GM12878 (cell line): ENCODE data around the gene SRD5A1. TPM values are rescaled to one million over a fixed set of nuclear protein-coding genes. Genes with fewer than 3 reads are reported as not detected.

Experiments
- ATAC-seq: fragments of 200-7000 bp; cut with Tn5 transposase; 3 replicates; pipeline ENCODE4 v1.9.1; 2020; ENCODE audit warnings: mild to moderate bottlenecking, moderate library complexity
- BruUV-seq: library from RNA; stranded (reverse); fragments of 400-500 nt; replicated peaks from 2 replicates; lab custom pipeline; 2021; lab: Mats Ljungman, UMichigan
- CTCF ChIA-PET: fragments of 300-600 bp; sonication (Branson Sonifier 250); formaldehyde crosslinking; extraction: SDS; loops from one replicate; lab custom pipeline; 2021; ENCODE audit warnings: inconsistent platforms; lab: Yijun Ruan, JAX
- POLR2A ChIA-PET: fragments of 350-600 bp; formaldehyde crosslinking; extraction: SDS; loops from one replicate; lab custom pipeline; 2021; ENCODE audit warnings: inconsistent platforms; lab: Charles Lee
- RAD21 ChIA-PET: fragments of 300-600 bp; sonication (Branson Sonifier 250); formaldehyde crosslinking; loops from one replicate; lab custom pipeline; 2023; ENCODE audit warnings: antibody characterized with exemption; ENCODE audit not compliant: unreplicated experiment; lab: Charles Lee
- SMC1A ChIA-PET: fragments of 300-600 bp; sonication (Branson Sonifier 250); formaldehyde crosslinking; loops from one replicate; lab custom pipeline; 2023; ENCODE audit not compliant: unreplicated experiment, uncharacterized antibody; lab: Charles Lee
- DNase-seq: peaks from one replicate; pipeline ENCODE4 v3.0.0-alpha.2; 2011; ENCODE audit warnings: low read depth, low spot score
- FAIRE-seq: peaks from 3 replicates; lab custom pipeline; 2011; peaks lifted over from hg19 to GRCh38; lab: Jason Lieb, UNC
- H2AFZ ChIP-seq: 2 replicates; pipeline ENCODE4 v1.6.0; 2011; ENCODE audit warnings: low read depth, low read length, control low read depth; ENCODE audit not compliant: control insufficient read depth
- H3K27ac ChIP-seq: 2 replicates; pipeline ENCODE4 v1.5.1; 2011; ENCODE audit warnings: control low read depth; ENCODE audit not compliant: control insufficient read depth, insufficient read depth
- H3K27me3 ChIP-seq, 2 experiments: replicated peaks in 1 of 2; 2 replicates each; pipeline versions ENCODE4 v1.6.0 to v1.6.1; 2011; ENCODE audit warnings: low read length in 1 of 2; ENCODE audit not compliant: control insufficient read depth in 2 of 2, insufficient read depth in 2 of 2
- H3K36me3 ChIP-seq, 2 experiments: 2 replicates each; pipeline ENCODE4 v1.5.1; 2011; ENCODE audit warnings: low read length in 1 of 2; ENCODE audit not compliant: control insufficient read depth in 2 of 2, insufficient read depth in 2 of 2
- H3K4me1 ChIP-seq: 2 replicates; pipeline ENCODE4 v1.6.1; 2011; ENCODE audit warnings: mild to moderate bottlenecking, low read length, moderate library complexity, mixed read lengths; ENCODE audit not compliant: control insufficient read depth, insufficient read depth
- H3K4me2 ChIP-seq: 2 replicates; pipeline ENCODE4 v1.6.0; 2011; ENCODE audit warnings: control low read depth; ENCODE audit not compliant: control insufficient read depth, insufficient read depth
- H3K4me3 ChIP-seq: fragments of 200-600 bp; sonication (generic); 2 replicates; pipeline ENCODE4 v1.5.1; 2016
- H3K79me2 ChIP-seq: 2 replicates; pipeline ENCODE4 v1.6.0; 2011; ENCODE audit warnings: low read length; ENCODE audit not compliant: control insufficient read depth, insufficient read depth
- H3K9ac ChIP-seq: 2 replicates; pipeline ENCODE4 v1.8.0; 2011; ENCODE audit warnings: low read length, control low read depth, mixed read lengths; ENCODE audit not compliant: control insufficient read depth, insufficient read depth
- H3K9me3 ChIP-seq: replicated peaks from 3 replicates; pipeline ENCODE4 v1.5.1; 2011; ENCODE audit warnings: mild to moderate bottlenecking, low read length; ENCODE audit not compliant: control insufficient read depth, insufficient read depth
- H4K20me1 ChIP-seq: 2 replicates; pipeline ENCODE4 v1.6.0; 2011; ENCODE audit not compliant: control insufficient read depth, insufficient read depth
- BCL3 ChIP-seq: IDR thresholded peaks from 2 replicates; pipeline ENCODE4 v1.6.1; 2011; ENCODE audit warnings: borderline replicate concordance, low read depth, mild to moderate bottlenecking, moderate library complexity, low read length; ENCODE audit not compliant: insufficient read depth, poor library complexity, severe bottlenecking
- EP300 ChIP-seq, 2 experiments: fragments of 150-350 bp in 1 of 2; IDR thresholded peaks; 2 replicates each; pipeline ENCODE4 v1.6.1; 2011 to 2012; ENCODE audit warnings: low read depth in 2 of 2, low read length in 2 of 2, borderline replicate concordance in 1 of 2, improper control_type of control experiment in 1 of 2, inconsistent platforms in 1 of 2; ENCODE audit not compliant: control insufficient read depth in 1 of 2
- IKZF1 ChIP-seq: fragments of 450-650 bp; conservative IDR thresholded peaks from 2 replicates; pipeline ENCODE4 v1.6.1; 2017; ENCODE audit warnings: antibody characterized with exemption, mild to moderate bottlenecking
- MEF2A ChIP-seq: IDR thresholded peaks from 2 replicates; pipeline ENCODE4 v1.6.1; 2011; ENCODE audit warnings: low read depth, mild to moderate bottlenecking, low read length, moderate library complexity; ENCODE audit not compliant: insufficient read depth
- PKNOX1 ChIP-seq: fragments of 450-650 bp; IDR thresholded peaks from 2 replicates; pipeline ENCODE4 v1.6.1; 2016; ENCODE audit warnings: mild to moderate bottlenecking
- STAT1 ChIP-seq: fragments of 450-650 bp; conservative IDR thresholded peaks from 2 replicates; pipeline ENCODE4 v1.6.1; 2014; ENCODE audit warnings: antibody characterized with exemption, mild to moderate bottlenecking
- YBX1 ChIP-seq: fragments of 450-650 bp; IDR thresholded peaks from 2 replicates; pipeline ENCODE4 v1.6.1; 2016; ENCODE audit warnings: antibody characterized with exemption
- ZNF687 ChIP-seq: fragments of 450-650 bp; IDR thresholded peaks from 2 replicates; pipeline ENCODE4 v1.6.1; 2017; ENCODE audit warnings: mild to moderate bottlenecking, moderate library complexity
- WGBS: methylation state at CpG from one replicate; pipeline ENCODE4 v1.1.6; 2016; ENCODE audit warnings: low lambda C conversion rate; ENCODE audit not compliant: insufficient replicate concordance, insufficient coverage; ENCODE audit errors: missing lambda C conversion rate; 5-methylcytosine and 5-hydroxymethylcytosine counted together
- in situ Hi-C: fragments of 300-500 bp; cut with MboI; formaldehyde crosslinking; loops from 9 replicates; pipeline ENCODE4 v1.14.3; 2018; ENCODE audit warnings: mixed read lengths
- intact Hi-C: fragments of 100-400 bp; cut with micrococcal nuclease; formaldehyde crosslinking; loops from one replicate; pipeline ENCODE4 v1.14.2; 2022; ENCODE audit not compliant: unreplicated experiment
- polyA plus RNA-seq, 11 experiments: library from polyadenylated mRNA; depleted of rRNA in 4 of 11; unstranded in 6 of 11; stranded (reverse) in 5 of 11; fragments of >200 nt; fragmentation: Nextera tagmentation in 4 of 11; fragmentation: Illumina TruSeq in 1 of 11; extraction: Ambion mirVana in 4 of 11; extraction: Trizol in 1 of 11; gene quantifications; 1 replicate in 1 of 11; 2 replicates in 10 of 11; pipeline versions ENCODE4 v1.2.1 to v1.2.3, GENCODE V29; 2011 to 2016; ENCODE audit warnings: inconsistent platforms in 2 of 11, missing spikeins in 2 of 11, low read depth in 1 of 11
- total RNA-seq, 4 experiments: library from RNA; depleted of rRNA in 3 of 4; stranded (reverse); fragments of >200 nt in 3 of 4; fragmentation: Illumina TruSeq in 1 of 4; extraction: Trizol in 1 of 4; gene quantifications; 2 replicates each; pipeline versions ENCODE4 v1.2.1 to v1.2.3, GENCODE V29; 2013 to 2021

The SRD5A1 gene
- total and polyA plus RNA-seq, 10 of the 15 experiments (the other 5 are each of a cell fraction or from before 2014, with no cell fraction given): 0.76 to 20.1 (median 12.3) TPM

GRCh38 chr5:6638236-6638635 lies 5.0 kb downstream of the SRD5A1 start:
- H3K4me3 ChIP-seq: no peak overlapping the region
- TF ChIP-seq YBX1: no peak
- TF ChIP-seq EP300 (IDR thresholded peaks at IDR 0.05; ENCODE audit: borderline replicate concordance in 1 of 2, control insufficient read depth in 1 of 2, low read depth in 2 of 2, low read length in 2 of 2): no peak
- no peak for TF ChIP-seq MEF2A
- no peak for TF ChIP-seq ZNF687
- no peak for TF ChIP-seq PKNOX1
- TF ChIP-seq STAT1: no peak
- TF ChIP-seq BCL3: no peak
- no peak for TF ChIP-seq IKZF1
- intact Hi-C loops (no loop called here), in situ Hi-C loops (no loop called here)
- WGBS: 74% methylated on average over 4 of the region's 4 CpGs
- H3K36me3 ChIP-seq: no peaks in the 10 kb centered on the region; a peak in 1 of 4 replicates
- RAD21 ChIA-PET: no interaction called here
- POLR2A ChIA-PET: interaction anchor here (1.2 kb wide), 1 partner anchor 75 kb away, joined by 3 read pairs; the partner anchor contains the start of gene TENT4A
- ATAC-seq (no peak), FAIRE-seq (no peak), DNase-seq (no peak)
- no peaks in the 10 kb centered on the region; the same call in 1 of the 2 replicates for H3K4me1 ChIP-seq
- BruUV-seq: no TSS peak
- peaks cover 17% of the 10 kb centered on the region for H3K79me2 ChIP-seq
- no peak overlapping the region for H2AFZ ChIP-seq
- H3K27me3 ChIP-seq: no peaks in the 10 kb centered on the region
- no peaks in the 10 kb centered on the region for H3K9me3 ChIP-seq
- H3K27ac ChIP-seq: no peak overlapping the region
- SMC1A ChIA-PET: no interaction called here
- no peak overlapping the region for H3K4me2 ChIP-seq
- H3K9ac ChIP-seq: no peak overlapping the region
- H4K20me1 ChIP-seq: no peaks in the 10 kb centered on the region; the same call in 1 of the 2 replicates
- CTCF ChIA-PET: interaction anchor here (0.6 kb wide), 1 partner anchor 1297 kb away, joined by 3 read pairs; no protein-coding TSS in a partner anchor
